Measurements from ENCODE around the gene TMEM53.

GRCh38 chr1:44717653-44718052 lies 43.4 kb upstream of the TMEM53 start:
- TF ChIP-seq CTCF (IDR thresholded peaks at IDR 0.05) (no peak), POLR2A (IDR thresholded peaks at IDR 0.05) (no peak), POLR2AphosphoS5 (IDR thresholded peaks at IDR 0.05) (no peak)

All from breast epithelium (tissue), 3 donors.